ENCODE data around the gene BRIP1.
"Not testable (repeated sequence)": the region's sequence is repeated elsewhere in the genome, so short reads cannot be mapped to it uniquely, and the experiment has no call there.

BRIP1 gene

GRCh38 chr17:61695779-61696337 lies 167.5 kb downstream of the BRIP1 start:
- DNase-seq (ENCODE audit: low read depth): no peak

GRCh38 chr17:61694095-61694494 lies 169.2 kb downstream of the BRIP1 start:
- DNase-seq (ENCODE audit: low read depth): no peak

- no peak for DNase-seq (ENCODE audit: low read depth)
Measured at GRCh38 chr17:61689610-61690180, 173.6 kb downstream of the BRIP1 start.

- no peak for DNase-seq (ENCODE audit: low read depth)
Measured at GRCh38 chr17:61687769-61688168, 175.6 kb downstream of the BRIP1 start.

GRCh38 chr17:61686113-61686512 lies 177.2 kb downstream of the BRIP1 start:
- no peak for DNase-seq (ENCODE audit: low read depth)

GRCh38 chr17:61684818-61685217 lies 178.5 kb downstream of the BRIP1 start:
- DNase-seq (ENCODE audit: low read depth): no peak

- DNase-seq (ENCODE audit: low read depth): no peak
Measured at GRCh38 chr17:61684172-61684571, 179.2 kb downstream of the BRIP1 start.

GRCh38 chr17:61683466-61683865 lies 179.9 kb downstream of the BRIP1 start:
- no peak for DNase-seq (ENCODE audit: low read depth)

- no peak for DNase-seq (ENCODE audit: low read depth)
Measured at GRCh38 chr17:61680921-61681320, 182.4 kb downstream of the BRIP1 start.

GRCh38 chr17:61678339-61678738 lies 185.0 kb downstream of the BRIP1 start:
- DNase-seq (ENCODE audit: low read depth): no peak

GRCh38 chr17:61677150-61677811 lies 186.0 kb downstream of the BRIP1 start:
- DNase-seq (ENCODE audit: low read depth): not testable (repeated sequence)

- DNase-seq (ENCODE audit: low read depth): not testable (repeated sequence)
Measured at GRCh38 chr17:61676522-61676921, 186.8 kb downstream of the BRIP1 start.

GRCh38 chr17:61674609-61675008 lies 188.7 kb downstream of the BRIP1 start:
- DNase-seq (ENCODE audit: low read depth): not testable (repeated sequence)

GRCh38 chr17:61673019-61673897 lies 190.1 kb downstream of the BRIP1 start:
- DNase-seq (ENCODE audit: low read depth): not testable (repeated sequence)

- DNase-seq (ENCODE audit: low read depth): no peak
Measured at GRCh38 chr17:61672140-61672539, 191.2 kb downstream of the BRIP1 start.

- no peak for DNase-seq (ENCODE audit: low read depth)
Measured at GRCh38 chr17:61670691-61671090, 192.6 kb downstream of the BRIP1 start.

GRCh38 chr17:61669522-61669921 lies 193.8 kb downstream of the BRIP1 start:
- DNase-seq (ENCODE audit: low read depth): no peak

- no peak for DNase-seq (ENCODE audit: low read depth)
Measured at GRCh38 chr17:61668486-61668885, 194.8 kb downstream of the BRIP1 start.

- not testable (repeated sequence) for DNase-seq (ENCODE audit: low read depth)
Measured at GRCh38 chr17:61666406-61667088, 196.8 kb downstream of the BRIP1 start.

GRCh38 chr17:61663310-61663709 lies 200.0 kb downstream of the BRIP1 start:
- no peak for DNase-seq (ENCODE audit: low read depth)

GRCh38 chr17:61662741-61663140 lies 200.6 kb downstream of the BRIP1 start:
- DNase-seq (ENCODE audit: low read depth): no peak

- DNase-seq (ENCODE audit: low read depth): no peak
Measured at GRCh38 chr17:61662186-61662585, 201.1 kb downstream of the BRIP1 start.
